Measurements from ENCODE around the gene GPC4. TPM values are rescaled to one million over a fixed set of nuclear protein-coding genes. Genes with fewer than 3 reads are reported as not detected.

Gene GPC4
- total RNA-seq, 1 experiment from 2014 or later: not detected

- H3K9me2 ChIP-seq (replicated peaks; ENCODE audit: insufficient read depth, low read length): no peaks in the 10 kb centered on the region
- no peaks in the 10 kb centered on the region for H3K36me3 ChIP-seq (ENCODE audit: insufficient read depth, low read length)
- no peaks in the 10 kb centered on the region for H4K20me1 ChIP-seq (ENCODE audit: insufficient read depth, low read depth, low read length)
- no peaks in the 10 kb centered on the region for H3K79me2 ChIP-seq (ENCODE audit: low read length)
- H3K27ac ChIP-seq (ENCODE audit: low read length): no peak overlapping the region
- H3K4me1 ChIP-seq (ENCODE audit: low read length): no peaks in the 10 kb centered on the region
- H3K9me3 ChIP-seq (ENCODE audit: low read length): 0 out of 2 replicates have a peak, but pooled peaks cover 3% of the 10 kb centered on the region
- DNase-seq: no peak
- no peak overlapping the region for H2AFZ ChIP-seq (ENCODE audit: low read length)
- no peak overlapping the region for H3K9ac ChIP-seq (ENCODE audit: low read length)
- H3K27me3 ChIP-seq (ENCODE audit: low read length): no peaks in the 10 kb centered on the region
- no peak overlapping the region for H3K4me3 ChIP-seq (ENCODE audit: low read length)
- H3K4me2 ChIP-seq (ENCODE audit: low read depth, low read length, poor library complexity, severe bottlenecking): no peak overlapping the region
Measured at GRCh38 chrX:133402830-133403625, 12.3 kb downstream of the GPC4 start.

GRCh38 chrX:133402042-133402453 is 13.2 kb downstream of the GPC4 start:
- Histone ChIP-seq H3K4me1 (ENCODE audit: low read length) (no peaks in the 10 kb centered on the region), H2AFZ (ENCODE audit: low read length) (no peak overlapping the region), H3K9me2 (replicated peaks; ENCODE audit: insufficient read depth, low read length) (no peaks in the 10 kb centered on the region), H4K20me1 (ENCODE audit: insufficient read depth, low read depth, low read length) (no peaks in the 10 kb centered on the region), H3K79me2 (ENCODE audit: low read length) (no peaks in the 10 kb centered on the region), H3K4me2 (ENCODE audit: low read depth, low read length, poor library complexity, severe bottlenecking) (no peak overlapping the region), H3K36me3 (ENCODE audit: insufficient read depth, low read length) (no peaks in the 10 kb centered on the region), H3K27ac (ENCODE audit: low read length) (no peak overlapping the region), H3K27me3 (ENCODE audit: low read length) (no peaks in the 10 kb centered on the region), H3K9ac (ENCODE audit: low read length) (no peak overlapping the region), H3K9me3 (ENCODE audit: low read length) (0 out of 2 replicates have a peak, but pooled peaks cover 3% of the 10 kb centered on the region), H3K4me3 (ENCODE audit: low read length) (no peak overlapping the region)
- no peak for DNase-seq

GRCh38 chrX:133401536-133401935 is 13.8 kb downstream of the GPC4 start:
- Histone ChIP-seq H3K27me3 (ENCODE audit: low read length) (no peaks in the 10 kb centered on the region), H3K4me3 (ENCODE audit: low read length) (no peak overlapping the region), H3K4me1 (ENCODE audit: low read length) (no peaks in the 10 kb centered on the region), H3K36me3 (ENCODE audit: insufficient read depth, low read length) (no peaks in the 10 kb centered on the region), H3K27ac (ENCODE audit: low read length) (no peak overlapping the region), H4K20me1 (ENCODE audit: insufficient read depth, low read depth, low read length) (no peaks in the 10 kb centered on the region), H3K9ac (ENCODE audit: low read length) (no peak overlapping the region), H3K4me2 (ENCODE audit: low read depth, low read length, poor library complexity, severe bottlenecking) (no peak overlapping the region), H2AFZ (ENCODE audit: low read length) (no peak overlapping the region), H3K79me2 (ENCODE audit: low read length) (no peaks in the 10 kb centered on the region), H3K9me3 (ENCODE audit: low read length) (0 out of 2 replicates have a peak, but pooled peaks cover 3% of the 10 kb centered on the region), H3K9me2 (replicated peaks; ENCODE audit: insufficient read depth, low read length) (no peaks in the 10 kb centered on the region)
- DNase-seq: no peak

- Histone ChIP-seq H3K9me3 (ENCODE audit: low read length) (0 out of 2 replicates have a peak, but pooled peaks cover 3% of the 10 kb centered on the region), H3K79me2 (ENCODE audit: low read length) (no peaks in the 10 kb centered on the region), H3K27me3 (ENCODE audit: low read length) (no peaks in the 10 kb centered on the region), H3K36me3 (ENCODE audit: insufficient read depth, low read length) (no peaks in the 10 kb centered on the region), H3K4me1 (ENCODE audit: low read length) (no peaks in the 10 kb centered on the region), H3K9ac (ENCODE audit: low read length) (no peak overlapping the region), H4K20me1 (ENCODE audit: insufficient read depth, low read depth, low read length) (no peaks in the 10 kb centered on the region), H2AFZ (ENCODE audit: low read length) (no peak overlapping the region), H3K4me3 (ENCODE audit: low read length) (no peak overlapping the region), H3K4me2 (ENCODE audit: low read depth, low read length, poor library complexity, severe bottlenecking) (no peak overlapping the region), H3K27ac (ENCODE audit: low read length) (no peak overlapping the region), H3K9me2 (replicated peaks; ENCODE audit: insufficient read depth, low read length) (no peaks in the 10 kb centered on the region)
- no peak for DNase-seq
Measured at GRCh38 chrX:133399411-133399810, 15.9 kb downstream of the GPC4 start.

- Histone ChIP-seq H3K27ac (ENCODE audit: low read length) (no peak overlapping the region), H3K9me2 (replicated peaks; ENCODE audit: insufficient read depth, low read length) (no peaks in the 10 kb centered on the region), H4K20me1 (ENCODE audit: insufficient read depth, low read depth, low read length) (no peaks in the 10 kb centered on the region), H3K4me1 (ENCODE audit: low read length) (no peaks in the 10 kb centered on the region), H3K4me2 (ENCODE audit: low read depth, low read length, poor library complexity, severe bottlenecking) (no peak overlapping the region), H3K27me3 (ENCODE audit: low read length) (no peaks in the 10 kb centered on the region), H2AFZ (ENCODE audit: low read length) (no peak overlapping the region), H3K79me2 (ENCODE audit: low read length) (no peaks in the 10 kb centered on the region), H3K36me3 (ENCODE audit: insufficient read depth, low read length) (no peaks in the 10 kb centered on the region), H3K4me3 (ENCODE audit: low read length) (no peak overlapping the region), H3K9me3 (ENCODE audit: low read length) (0 out of 2 replicates have a peak, but pooled peaks cover 3% of the 10 kb centered on the region), H3K9ac (ENCODE audit: low read length) (no peak overlapping the region)
- no peak for DNase-seq
Measured at GRCh38 chrX:133394765-133395164, 20.5 kb downstream of the GPC4 start.

- no peaks in the 10 kb centered on the region for H3K4me1 ChIP-seq (ENCODE audit: low read length)
Measured at GRCh38 chrX:133392671-133393070, 22.6 kb downstream of the GPC4 start.

GRCh38 chrX:133391111-133391510 is 24.2 kb downstream of the GPC4 start:
- Histone ChIP-seq H2AFZ (ENCODE audit: low read length) (no peak overlapping the region), H3K4me1 (ENCODE audit: low read length) (no peaks in the 10 kb centered on the region), H3K36me3 (ENCODE audit: insufficient read depth, low read length) (no peaks in the 10 kb centered on the region), H3K9ac (ENCODE audit: low read length) (no peak overlapping the region), H3K79me2 (ENCODE audit: low read length) (no peaks in the 10 kb centered on the region), H3K4me3 (ENCODE audit: low read length) (no peak overlapping the region), H3K27me3 (ENCODE audit: low read length) (no peaks in the 10 kb centered on the region), H3K27ac (ENCODE audit: low read length) (no peak overlapping the region), H4K20me1 (ENCODE audit: insufficient read depth, low read depth, low read length) (no peaks in the 10 kb centered on the region), H3K9me3 (ENCODE audit: low read length) (no peaks in the 10 kb centered on the region), H3K4me2 (ENCODE audit: low read depth, low read length, poor library complexity, severe bottlenecking) (no peak overlapping the region), H3K9me2 (replicated peaks; ENCODE audit: insufficient read depth, low read length) (no peaks in the 10 kb centered on the region)
- no peak for DNase-seq

More at GRCh38 chrX:133392671-133393070, 22.6 kb downstream of the GPC4 start:
- Histone ChIP-seq H3K4me2 (ENCODE audit: low read depth, low read length, poor library complexity, severe bottlenecking) (no peak overlapping the region), H3K9me2 (replicated peaks; ENCODE audit: insufficient read depth, low read length) (no peaks in the 10 kb centered on the region), H3K27me3 (ENCODE audit: low read length) (no peaks in the 10 kb centered on the region), H4K20me1 (ENCODE audit: insufficient read depth, low read depth, low read length) (no peaks in the 10 kb centered on the region), H3K9ac (ENCODE audit: low read length) (no peak overlapping the region), H3K36me3 (ENCODE audit: insufficient read depth, low read length) (no peaks in the 10 kb centered on the region), H3K9me3 (ENCODE audit: low read length) (no peaks in the 10 kb centered on the region), H3K27ac (ENCODE audit: low read length) (no peak overlapping the region), H3K4me3 (ENCODE audit: low read length) (no peak overlapping the region), H2AFZ (ENCODE audit: low read length) (no peak overlapping the region), H3K79me2 (ENCODE audit: low read length) (no peaks in the 10 kb centered on the region)
- no peak for DNase-seq

- Histone ChIP-seq H3K27me3 (ENCODE audit: low read length) (no peaks in the 10 kb centered on the region), H3K9ac (ENCODE audit: low read length) (no peak overlapping the region), H3K4me2 (ENCODE audit: low read depth, low read length, poor library complexity, severe bottlenecking) (no peak overlapping the region), H3K79me2 (ENCODE audit: low read length) (no peaks in the 10 kb centered on the region), H3K4me1 (ENCODE audit: low read length) (no peaks in the 10 kb centered on the region), H4K20me1 (ENCODE audit: insufficient read depth, low read depth, low read length) (no peaks in the 10 kb centered on the region), H3K9me2 (replicated peaks; ENCODE audit: insufficient read depth, low read length) (no peaks in the 10 kb centered on the region), H3K4me3 (ENCODE audit: low read length) (no peak overlapping the region), H2AFZ (ENCODE audit: low read length) (no peak overlapping the region), H3K27ac (ENCODE audit: low read length) (no peak overlapping the region), H3K9me3 (ENCODE audit: low read length) (no peaks in the 10 kb centered on the region), H3K36me3 (ENCODE audit: insufficient read depth, low read length) (no peaks in the 10 kb centered on the region)
- no peak for DNase-seq
Measured at GRCh38 chrX:133390676-133391075, 24.6 kb downstream of the GPC4 start.
